HG03439 (cell line): ENCODE data around the gene UBXN2A.
"Not testable (repeated sequence)": the region's sequence is repeated elsewhere in the genome, so short reads cannot be mapped to it uniquely, and the experiment has no call there.

Experiments used
- ATAC-seq: cut with Tn5 transposase; IDR thresholded peaks from one replicate; pipeline ENCODE4 v1.9.1; 2021; ENCODE audit warnings: mild to moderate bottlenecking, moderate library complexity; ENCODE audit not compliant: unreplicated experiment

UBXN2A gene

GRCh38 chr2:23940718-23941620 lies 706 bp downstream of the UBXN2A start:
- ATAC-seq: peak; percentile 62

- no peak for ATAC-seq
These were observed 1.4 kb downstream of the UBXN2A start for GRCh38 chr2:23941644-23942043.

GRCh38 chr2:23943666-23944065 lies 3.4 kb downstream of the UBXN2A start:
- ATAC-seq: no peak

GRCh38 chr2:23944527-23944926 lies 4.3 kb downstream of the UBXN2A start:
- no peak for ATAC-seq

- ATAC-seq: no peak
These were observed 4.7 kb downstream of the UBXN2A start for GRCh38 chr2:23944976-23945375.

DNA sequence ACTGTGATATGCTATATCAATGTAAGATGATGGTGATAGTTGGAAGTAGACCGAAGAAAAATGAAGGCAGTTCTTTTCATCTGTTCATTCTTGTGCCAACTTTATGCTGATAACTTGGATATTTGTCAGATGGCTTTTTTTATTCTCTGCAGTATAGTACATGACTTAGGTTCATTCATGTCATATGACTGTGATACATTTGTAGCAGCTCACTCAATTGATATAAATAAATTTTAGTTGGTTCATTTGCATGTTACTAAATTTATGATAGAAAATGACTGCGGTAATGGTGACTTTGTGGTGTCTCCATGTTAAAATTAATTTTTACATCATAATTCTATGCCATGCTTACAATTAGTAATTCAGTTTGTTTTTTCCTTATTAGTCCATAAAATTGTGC lies 7.1 kb downstream of the UBXN2A start:
- no peak for ATAC-seq

DNA sequence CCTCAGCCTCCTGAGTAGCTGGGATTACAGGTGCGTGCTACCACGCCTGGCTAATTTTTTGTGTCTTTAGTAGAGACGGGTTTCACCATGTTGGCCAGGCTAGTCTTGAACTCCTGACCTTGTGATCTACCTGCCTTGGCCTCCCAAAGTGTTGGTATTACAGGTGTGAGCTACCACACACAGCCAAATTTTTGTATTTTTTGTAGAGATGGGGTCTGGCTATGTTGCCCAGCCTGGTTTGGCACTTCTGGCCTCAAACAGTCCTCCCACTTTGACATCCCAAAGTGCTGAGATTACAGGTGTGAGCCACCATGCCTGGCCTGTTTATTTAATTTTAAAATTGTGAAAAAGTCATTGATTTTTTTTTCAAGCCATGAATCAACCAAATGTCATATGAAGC lies 12.3 kb downstream of the UBXN2A start:
- ATAC-seq: not testable (repeated sequence)

- no peak for ATAC-seq
These were observed 13.4 kb downstream of the UBXN2A start for GRCh38 chr2:23953625-23954024.

- ATAC-seq: no peak
These were observed 14.2 kb downstream of the UBXN2A start for GRCh38 chr2:23954325-23955014.

DNA sequence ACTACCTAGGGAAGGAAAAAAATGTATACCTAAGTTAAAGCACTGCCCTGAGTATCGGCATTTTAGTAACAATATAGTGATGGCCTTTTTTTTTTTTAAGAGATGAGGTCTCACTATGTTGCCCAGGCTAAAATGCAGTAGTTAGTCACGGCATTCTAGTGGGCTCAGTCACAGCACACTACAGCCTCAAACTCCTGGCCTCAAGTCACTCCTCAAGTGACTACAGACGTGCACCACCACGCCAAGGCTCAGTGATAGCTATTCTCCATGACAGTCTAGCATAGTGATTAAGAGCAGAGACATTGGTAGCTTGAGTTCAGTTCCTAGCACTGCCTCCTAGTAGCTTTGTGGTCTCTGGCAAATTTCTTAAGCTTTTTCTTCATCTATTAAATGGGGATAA lies 27.6 kb downstream of the UBXN2A start:
- no peak for ATAC-seq

DNA sequence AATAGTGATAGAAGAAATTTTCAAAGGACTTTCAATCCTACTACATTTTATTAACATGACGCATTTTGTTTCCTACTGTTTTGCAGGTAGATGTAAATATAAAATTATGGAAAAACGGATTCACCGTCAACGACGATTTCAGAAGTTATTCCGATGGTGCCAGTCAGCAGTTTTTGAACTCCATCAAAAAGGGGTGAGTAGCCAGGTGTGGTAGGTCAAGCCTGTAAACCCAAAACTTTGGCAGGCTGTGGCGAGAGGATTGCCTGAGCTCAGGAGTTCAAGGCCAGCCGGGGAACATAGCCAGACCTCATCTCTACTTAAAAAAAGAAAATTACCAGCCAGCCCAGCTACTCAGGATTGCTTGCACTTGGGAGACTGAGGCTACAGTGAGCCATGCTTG lies 36.6 kb downstream of the UBXN2A start:
- no peak for ATAC-seq

DNA sequence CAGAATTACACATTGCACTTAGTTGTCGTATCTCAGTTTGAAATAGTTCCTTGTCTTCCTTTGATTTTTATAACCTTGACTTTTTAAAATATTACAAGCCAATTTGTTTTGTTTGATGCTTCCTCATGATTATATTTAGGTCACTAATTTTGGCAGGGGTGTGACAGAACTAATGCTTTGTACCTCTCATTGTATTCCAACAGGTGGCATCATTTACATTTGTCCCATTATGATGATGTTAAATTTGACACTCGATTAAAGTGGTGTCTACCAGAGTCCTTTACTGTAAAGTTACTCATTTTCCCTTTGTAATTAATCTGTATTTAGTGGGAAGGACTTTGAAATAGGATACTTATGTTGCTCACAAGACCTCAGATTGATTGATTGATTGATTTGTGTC lies 48.1 kb downstream of the UBXN2A start:
- no peak for ATAC-seq

GRCh38 chr2:23992931-23993330 lies 52.7 kb downstream of the UBXN2A start:
- no peak for ATAC-seq

GRCh38 chr2:23993736-23994269 lies 53.5 kb downstream of the UBXN2A start:
- no peak for ATAC-seq

DNA sequence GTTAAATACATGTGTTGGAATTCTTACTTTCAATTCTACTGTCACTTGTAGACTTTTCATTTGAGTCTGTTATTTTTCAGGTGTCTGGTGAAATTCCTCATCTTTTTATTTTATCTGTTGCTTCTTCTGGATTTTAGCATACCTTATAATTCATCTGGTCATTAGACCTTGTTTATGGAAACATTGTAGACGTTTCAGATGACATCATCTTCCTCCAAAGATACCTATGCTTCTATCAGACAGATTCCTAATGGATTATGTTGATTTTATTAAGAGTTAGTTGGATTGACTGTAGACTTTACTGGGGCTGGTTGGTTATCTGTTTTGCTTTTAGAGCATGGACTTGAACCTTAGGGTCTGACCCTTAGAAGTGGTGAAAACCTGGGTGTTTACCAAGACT lies 54.3 kb downstream of the UBXN2A start:
- no peak for ATAC-seq

DNA sequence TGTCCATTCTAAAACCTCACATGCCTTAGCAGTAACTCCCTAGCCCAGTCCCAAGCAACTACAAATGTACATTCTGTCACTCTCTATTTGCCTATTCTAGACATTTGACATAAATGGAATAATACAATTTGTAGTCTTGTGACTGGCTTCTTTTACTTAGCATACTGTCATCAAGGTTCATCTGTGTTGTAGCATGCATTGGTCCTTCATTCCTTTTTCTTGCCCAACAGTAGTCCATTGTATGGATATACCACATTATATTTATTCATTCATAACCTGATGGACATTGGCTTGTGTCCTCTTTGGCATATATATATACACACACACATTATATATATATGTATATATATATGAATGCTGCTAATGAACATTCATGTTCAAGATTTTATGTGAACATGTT lies 67.4 kb downstream of the UBXN2A start:
- no peak for ATAC-seq

GRCh38 chr2:24008672-24009366 lies 68.6 kb downstream of the UBXN2A start:
- no peak for ATAC-seq

DNA sequence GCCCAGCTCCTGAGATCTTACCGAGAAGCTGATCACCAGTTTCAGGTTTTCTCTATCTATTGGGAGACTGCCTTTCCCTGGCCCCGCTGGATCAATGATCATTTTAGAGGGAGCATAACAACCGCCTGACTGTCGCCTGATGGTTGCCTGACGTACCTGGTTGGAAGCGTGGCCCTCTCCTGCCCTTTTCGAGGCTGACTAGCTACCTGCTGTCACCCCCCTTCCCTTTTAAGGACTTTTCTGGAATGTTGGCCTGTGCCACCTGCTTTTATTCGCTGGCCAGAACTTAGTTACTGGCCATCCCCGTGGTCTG lies 69.1 kb downstream of the UBXN2A start:
- no peak for ATAC-seq

- no peak for ATAC-seq
These were observed 69.6 kb downstream of the UBXN2A start, which contains the start of gene MFSD2B for GRCh38 chr2:24009680-24010476. MFSD2B (plus strand) TSS chr2:24010085; CDS start chr2:24010097, 12 bp downstream.

- no peak for ATAC-seq
These were observed 70.4 kb downstream of the UBXN2A start for GRCh38 chr2:24010477-24011249.
